Measurements from ENCODE around the gene DOK5.

- TF ChIP-seq CTCF (IDR thresholded peaks at IDR 0.05) (no peak), POLR2A (IDR thresholded peaks at IDR 0.05) (no peak)
Observed at GRCh38 chr20:54560357-54560756, 85.0 kb downstream of the DOK5 start.
